Heart right ventricle (tissue), 16 donors: ENCODE measurements around the gene SETD1A. TPM values are rescaled to one million over a fixed set of nuclear protein-coding genes. Genes with fewer than 3 reads are reported as not detected.

Experiments used
- ATAC-seq, 8 donors: fragments of 200-7000 bp; cut with Tn5 transposase; one replicate each; pipeline ENCODE4 v1.9.1; 2020; ENCODE audit warnings: mild to moderate bottlenecking in 8 of 8, moderate library complexity in 8 of 8, moderate number of reproducible peaks in 1 of 8
- DNase-seq, 2 donors: peaks; one replicate each; pipeline ENCODE4 v3.0.0-alpha.2; 2020
- H3K27ac ChIP-seq, 10 donors: fragments of 200-600 bp; sonication (generic) in 2 of 10; one replicate each; pipeline versions ENCODE4 v1.5.0 to v1.8.0; 2020 to 2022; ENCODE audit warnings: mild to moderate bottlenecking in 3 of 10
- H3K27me3 ChIP-seq, 7 donors: fragments of 200-600 bp; one replicate each; pipeline ENCODE4 v1.8.0; 2021 to 2022; ENCODE audit warnings: mild to moderate bottlenecking in 2 of 7
- H3K36me3 ChIP-seq, 9 donors: fragments of 200-600 bp; sonication (generic) in 1 of 9; one replicate each; pipeline versions ENCODE4 v1.5.0 to v1.8.0; 2020 to 2022; ENCODE audit warnings: mild to moderate bottlenecking in 2 of 9
- H3K4me1 ChIP-seq, 9 donors: fragments of 200-600 bp; sonication (generic) in 1 of 9; one replicate each; pipeline versions ENCODE4 v1.5.0 to v1.8.0; 2020 to 2022; ENCODE audit warnings: mild to moderate bottlenecking in 4 of 9
- H3K4me3 ChIP-seq, 10 donors: fragments of 200-600 bp; sonication (generic) in 2 of 10; one replicate each; pipeline versions ENCODE4 v1.5.0 to v1.8.0; 2020 to 2022; ENCODE audit warnings: mild to moderate bottlenecking in 7 of 10, moderate library complexity in 2 of 10
- H3K9me3 ChIP-seq, 11 donors: fragments of 200-600 bp in 10 of 11; sonication (generic) in 2 of 11; one replicate each; pipeline versions ENCODE4 v1.5.0 to v1.8.0; 2013 to 2022; ENCODE audit warnings: mild to moderate bottlenecking in 2 of 11, control low read depth in 1 of 11, moderate library complexity in 1 of 11
- WGBS, 2 donors: extraction: QIAGEN DNeasy Blood & Tissue Kit; methylation state at CpG; one replicate each; pipeline ENCODE4 v1.1.7; 2013; ENCODE audit warnings: inconsistent platforms in 1 of 2; 5-methylcytosine and 5-hydroxymethylcytosine counted together
- intact Hi-C, 10 donors: fragments of 100-400 bp; cut with DNase I; formaldehyde crosslinking; loops; one replicate each; pipeline versions ENCODE4 v1.11.1 to v1.14.2; 2022
- polyA plus RNA-seq, 2 donors: library from polyadenylated mRNA; stranded (reverse); fragments of 200-250 nt; gene quantifications; one replicate each; pipeline ENCODE4 v1.2.3, GENCODE V29; 2013
- total RNA-seq, 10 donors: library from RNA; stranded (reverse); fragmentation: NEBNext Ultra II Directional in 3 of 10; extraction: Animal tissue kit (Norgen Biotek cat#: 25700) in 3 of 10; gene quantifications; one replicate each; pipeline versions ENCODE4 v1.2.1 to v1.2.4, GENCODE V29; 2021 to 2023
- TF ChIP-seq, protein P1 (sequence below), 9 donors: fragments of 200-600 bp; sonication (generic) in 2 of 9; IDR thresholded peaks; one replicate each; pipeline versions ENCODE4 v1.5.0 to v1.8.0; 2021 to 2022; ENCODE audit warnings: antibody characterized with exemption in 9 of 9, mild to moderate bottlenecking in 5 of 9, moderate library complexity in 1 of 9
- donor health status: Arrhythmogenic right ventricular cardiomyopathy.
- donor health status: ischemic (EF 13 %, LVEDD 7.1; RV severe dilation, severe dysfunction).
- donor health status: healthy with polysubstance abuse.
- donor health status: DM: no; HTN: yes; CAD: no.
- donor health status: DM: no; HTN: no; CAD: no.
- donor health status: ischemic (EF 25% LVEDD 6.9; RV normal size, moderate dysfunction).
- donor health status: ischemic (EF 25% LVEDD 5.7; RV mildly dilated, moderate dysfunction).
- donor health status: healthy.
- donor health status: DM: yes; HTN: yes; CAD: no.
- donor health status: Ischemic cardiomyopathy.
- donor health status: ischemic (EF 35%, LVEDD 5.7; RV mildly dilated, moderate dysfunction).
- donor health status: nonischemic (EF 11% LVEDD 7.7; RV severe dilation, severe dysfunction).
- donor health status: DM: yes; HTN: yes; CAD: no.
- donor health status: PGD.
- donor health status: ischemic (EF 29% LVEDD 5.4; RV normal size, mild dysfunction).
- donor health status: nonischemic (EF 23%, LVEDD 6.1; RV moderate dilation, normal function).

The SETD1A gene
- total and polyA plus RNA-seq, 12 donors: 5.8 to 11.4 (median 9.2) TPM

DNA sequence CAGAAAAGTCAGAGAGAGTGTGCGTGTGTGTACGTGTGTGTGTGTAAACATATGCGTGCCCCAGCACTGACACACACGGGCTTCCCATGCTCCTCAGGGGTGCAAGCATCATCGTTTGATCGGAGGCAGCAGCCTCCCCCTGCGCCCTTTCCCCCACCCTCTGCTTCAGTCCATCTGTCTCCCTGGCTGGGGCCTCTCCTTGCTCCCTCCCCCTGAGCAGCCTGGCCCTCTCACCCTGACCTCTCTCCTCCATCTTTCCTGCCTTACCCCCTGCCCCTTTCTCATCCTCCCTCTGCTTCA, 48.5 kb downstream of the SETD1A start:
- Histone ChIP-seq H3K27me3 (peaks cover 11 to 46% (median 42%) of the 10 kb centered on the region in 7 donors), H3K4me3 (no peak overlapping the region), H3K27ac (no peak overlapping the region), H3K9me3 (no peaks in the 10 kb centered on the region), H3K36me3 (no peaks in the 10 kb centered on the region), H3K4me1 (peaks cover 0 to 12% (median 0%) of the 10 kb centered on the region in 9 donors)
- intact Hi-C loops: no loop called here
- ATAC-seq (no peak), DNase-seq (no peak)
- 62 to 70% methylated on average over 7 of the region's 7 CpGs for WGBS, 2 donors
- TF ChIP-seq, protein P1, sequence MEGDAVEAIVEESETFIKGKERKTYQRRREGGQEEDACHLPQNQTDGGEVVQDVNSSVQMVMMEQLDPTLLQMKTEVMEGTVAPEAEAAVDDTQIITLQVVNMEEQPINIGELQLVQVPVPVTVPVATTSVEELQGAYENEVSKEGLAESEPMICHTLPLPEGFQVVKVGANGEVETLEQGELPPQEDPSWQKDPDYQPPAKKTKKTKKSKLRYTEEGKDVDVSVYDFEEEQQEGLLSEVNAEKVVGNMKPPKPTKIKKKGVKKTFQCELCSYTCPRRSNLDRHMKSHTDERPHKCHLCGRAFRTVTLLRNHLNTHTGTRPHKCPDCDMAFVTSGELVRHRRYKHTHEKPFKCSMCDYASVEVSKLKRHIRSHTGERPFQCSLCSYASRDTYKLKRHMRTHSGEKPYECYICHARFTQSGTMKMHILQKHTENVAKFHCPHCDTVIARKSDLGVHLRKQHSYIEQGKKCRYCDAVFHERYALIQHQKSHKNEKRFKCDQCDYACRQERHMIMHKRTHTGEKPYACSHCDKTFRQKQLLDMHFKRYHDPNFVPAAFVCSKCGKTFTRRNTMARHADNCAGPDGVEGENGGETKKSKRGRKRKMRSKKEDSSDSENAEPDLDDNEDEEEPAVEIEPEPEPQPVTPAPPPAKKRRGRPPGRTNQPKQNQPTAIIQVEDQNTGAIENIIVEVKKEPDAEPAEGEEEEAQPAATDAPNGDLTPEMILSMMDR (IDR thresholded peaks at IDR 0.05): no peak

DNA sequence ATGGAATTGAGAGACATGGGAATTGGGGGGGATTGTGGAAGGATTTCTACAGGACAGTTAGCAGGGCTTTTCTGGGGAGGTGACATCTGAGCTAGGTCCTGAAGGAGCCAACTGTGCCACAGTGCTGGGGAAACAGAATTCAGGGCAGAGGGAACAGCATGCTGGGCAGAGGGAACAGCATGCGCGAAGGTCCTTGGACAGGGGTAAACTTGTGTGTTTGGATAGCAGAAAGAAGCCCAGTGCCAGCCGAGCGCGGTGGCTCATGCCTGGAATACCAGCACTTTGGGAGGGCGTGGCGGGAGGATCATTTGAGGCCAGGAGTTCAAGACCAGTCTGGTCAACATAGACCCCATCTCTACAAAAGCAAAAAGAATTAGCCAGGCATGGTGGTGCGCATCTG, 49.0 kb downstream of the SETD1A start:
- 89 to 90% methylated on average over 8 of the region's 8 CpGs for WGBS, 2 donors
- Histone ChIP-seq H3K27me3 (peaks cover 16 to 51% (median 47%) of the 10 kb centered on the region in 7 donors), H3K27ac (no peak overlapping the region), H3K9me3 (no peaks in the 10 kb centered on the region), H3K36me3 (no peaks in the 10 kb centered on the region), H3K4me3 (no peak overlapping the region), H3K4me1 (peaks cover 0 to 13% (median 0%) of the 10 kb centered on the region in 9 donors)
- DNase-seq (no peak), ATAC-seq (no peak)
- TF ChIP-seq, protein P1 (IDR thresholded peaks at IDR 0.05): no peak
- intact Hi-C loops: no loop called here

DNA sequence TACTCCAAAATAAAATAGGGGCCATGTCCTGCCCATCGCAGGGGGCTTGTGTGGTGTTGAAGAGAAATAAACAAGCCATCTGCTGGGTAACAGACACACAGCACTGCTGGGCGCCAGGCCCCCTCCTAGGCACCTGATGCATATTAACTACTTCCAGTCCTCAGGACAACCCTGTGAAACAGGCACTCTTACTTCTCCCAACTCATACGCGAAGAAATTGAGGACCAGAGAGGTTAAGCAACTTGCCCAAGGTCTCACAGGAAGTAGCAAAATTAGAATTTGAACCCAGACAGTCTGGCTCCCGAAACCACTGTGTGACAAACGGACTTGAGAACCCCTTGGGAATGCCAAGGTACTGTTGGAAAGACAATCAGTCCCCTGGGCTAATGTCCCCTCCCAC, 50.1 kb downstream of the SETD1A start:
- intact Hi-C loops: no loop called here
- DNase-seq (no peak), ATAC-seq (no peak)
- Histone ChIP-seq H3K4me3 (no peak overlapping the region), H3K9me3 (no peaks in the 10 kb centered on the region), H3K27me3 (peaks cover 20 to 60% (median 58%) of the 10 kb centered on the region in 7 donors), H3K36me3 (no peaks in the 10 kb centered on the region), H3K27ac (no peak overlapping the region), H3K4me1 (peaks cover 0 to 6% (median 0%) of the 10 kb centered on the region in 9 donors)
- TF ChIP-seq, protein P1 (IDR thresholded peaks at IDR 0.05): no peak
- 41 to 44% methylated on average over 6 of the region's 6 CpGs for WGBS, 2 donors

DNA sequence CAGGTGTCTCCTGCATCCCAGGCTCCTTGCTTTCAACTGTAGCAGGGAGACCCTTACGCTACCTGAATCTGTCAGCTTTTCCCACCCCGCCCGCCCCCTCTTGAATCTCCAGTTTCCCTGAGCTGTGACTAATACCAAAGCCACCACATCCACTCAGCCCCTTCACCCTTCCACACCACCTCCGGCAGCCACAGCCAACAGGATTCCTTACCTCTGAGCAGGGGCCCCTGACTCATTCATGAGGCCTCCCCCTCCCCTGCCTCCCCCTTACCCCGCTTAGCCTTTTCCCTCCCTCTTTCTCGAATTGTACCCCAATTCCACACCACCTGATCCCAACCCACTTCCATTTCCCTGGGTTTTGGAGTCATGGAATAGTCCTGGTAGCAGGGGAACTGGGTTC, 50.6 kb downstream of the SETD1A start:
- intact Hi-C loops: no loop called here
- Histone ChIP-seq H3K27me3 (peaks cover 20 to 63% (median 60%) of the 10 kb centered on the region in 7 donors), H3K4me1 (peaks cover 0 to 6% (median 0%) of the 10 kb centered on the region in 9 donors), H3K4me3 (no peak overlapping the region), H3K36me3 (no peaks in the 10 kb centered on the region), H3K27ac (no peak overlapping the region), H3K9me3 (no peaks in the 10 kb centered on the region)
- DNase-seq (no peak), ATAC-seq (no peak)
- WGBS, 2 donors: 72 to 78% methylated on average over 6 of the region's 6 CpGs
- TF ChIP-seq, protein P1 (IDR thresholded peaks at IDR 0.05): no peak
